Colonic mucosa (tissue), 4 donors: Measurements from ENCODE around the gene RAB12. TPM values are rescaled to one million over a fixed set of nuclear protein-coding genes. Genes with fewer than 3 reads are reported as not detected.

ENCODE experiments used
- DNase-seq: peaks from one replicate; pipeline ENCODE4 v3.0.0-alpha.2; 2020
- H3K27ac ChIP-seq: fragments of 200-600 bp; one replicate; pipeline ENCODE4 v1.8.0; 2021
- H3K27me3 ChIP-seq: fragments of 200-600 bp; one replicate; pipeline ENCODE4 v1.8.0; 2021
- H3K36me3 ChIP-seq: fragments of 200-600 bp; one replicate; pipeline ENCODE4 v1.8.0; 2021
- H3K4me1 ChIP-seq: fragments of 200-600 bp; one replicate; pipeline ENCODE4 v1.8.0; 2021; ENCODE audit warnings: mild to moderate bottlenecking
- H3K4me3 ChIP-seq: fragments of 200-600 bp; one replicate; pipeline ENCODE4 v1.8.0; 2021
- H3K9ac ChIP-seq, 2 donors: one replicate each; pipeline ENCODE4 v1.7.0; 2013; ENCODE audit warnings: control low read depth in 2 of 2, low read depth in 2 of 2, low read length in 2 of 2
- H3K9me3 ChIP-seq: fragments of 200-600 bp; one replicate; pipeline ENCODE4 v1.8.0; 2021
- intact Hi-C: fragments of 100-400 bp; cut with DNase I; formaldehyde crosslinking; loops from one replicate; pipeline ENCODE4 v1.14.1; 2022
- total RNA-seq, 2 donors: library from RNA; stranded (reverse); fragmentation: NEBNext Ultra II Directional in 1 of 2; extraction: Animal tissue kit (Norgen Biotek cat#: 25700) in 1 of 2; gene quantifications; one replicate each; pipeline ENCODE4 v1.2.1, GENCODE V29; 2021
- TF ChIP-seq, protein P1 (sequence below): fragments of 200-600 bp; IDR thresholded peaks from one replicate; pipeline ENCODE4 v1.8.0; 2022; ENCODE audit warnings: antibody characterized with exemption, mild to moderate bottlenecking
- donor health status: healthy.
- donor health status: DM: no; HTN: no; CAD: no.
- donor health status: DM: no; HTN: no; CAD: no.

RAB12 gene
- total RNA-seq, 2 donors from 2014 or later: 11.2 to 19.6 TPM

DNA sequence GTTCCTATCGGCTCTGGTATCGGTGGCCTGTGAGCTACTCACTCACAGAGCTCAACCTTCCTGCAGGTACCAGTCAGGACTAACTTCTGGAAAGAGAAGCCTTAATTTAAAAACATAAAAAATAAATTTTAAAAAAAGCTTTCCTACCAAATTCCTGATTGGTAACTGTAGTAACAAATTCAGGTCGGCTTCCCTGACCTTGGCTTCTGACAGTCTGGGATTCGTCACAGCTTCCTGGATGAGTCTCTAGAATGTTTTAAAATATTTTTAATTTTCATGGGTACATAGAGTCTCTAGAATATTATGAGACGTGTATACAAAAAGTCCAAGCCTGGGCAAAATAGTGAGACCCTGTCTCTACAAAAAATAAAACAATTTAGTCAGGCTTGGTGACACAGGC, 51.1 kb downstream of the RAB12 start:
- H3K4me3 ChIP-seq: no peak overlapping the region
- H3K9ac ChIP-seq: no peak overlapping the region
- no peaks in the 10 kb centered on the region for H3K9me3 ChIP-seq
- H3K4me1 ChIP-seq: no peaks in the 10 kb centered on the region
- no peak for DNase-seq
- H3K27me3 ChIP-seq: no peaks in the 10 kb centered on the region
- H3K27ac ChIP-seq: no peak overlapping the region
- TF ChIP-seq, protein P1, sequence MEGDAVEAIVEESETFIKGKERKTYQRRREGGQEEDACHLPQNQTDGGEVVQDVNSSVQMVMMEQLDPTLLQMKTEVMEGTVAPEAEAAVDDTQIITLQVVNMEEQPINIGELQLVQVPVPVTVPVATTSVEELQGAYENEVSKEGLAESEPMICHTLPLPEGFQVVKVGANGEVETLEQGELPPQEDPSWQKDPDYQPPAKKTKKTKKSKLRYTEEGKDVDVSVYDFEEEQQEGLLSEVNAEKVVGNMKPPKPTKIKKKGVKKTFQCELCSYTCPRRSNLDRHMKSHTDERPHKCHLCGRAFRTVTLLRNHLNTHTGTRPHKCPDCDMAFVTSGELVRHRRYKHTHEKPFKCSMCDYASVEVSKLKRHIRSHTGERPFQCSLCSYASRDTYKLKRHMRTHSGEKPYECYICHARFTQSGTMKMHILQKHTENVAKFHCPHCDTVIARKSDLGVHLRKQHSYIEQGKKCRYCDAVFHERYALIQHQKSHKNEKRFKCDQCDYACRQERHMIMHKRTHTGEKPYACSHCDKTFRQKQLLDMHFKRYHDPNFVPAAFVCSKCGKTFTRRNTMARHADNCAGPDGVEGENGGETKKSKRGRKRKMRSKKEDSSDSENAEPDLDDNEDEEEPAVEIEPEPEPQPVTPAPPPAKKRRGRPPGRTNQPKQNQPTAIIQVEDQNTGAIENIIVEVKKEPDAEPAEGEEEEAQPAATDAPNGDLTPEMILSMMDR: no peak
- intact Hi-C loops: no loop called here
- no peaks in the 10 kb centered on the region for H3K36me3 ChIP-seq

DNA sequence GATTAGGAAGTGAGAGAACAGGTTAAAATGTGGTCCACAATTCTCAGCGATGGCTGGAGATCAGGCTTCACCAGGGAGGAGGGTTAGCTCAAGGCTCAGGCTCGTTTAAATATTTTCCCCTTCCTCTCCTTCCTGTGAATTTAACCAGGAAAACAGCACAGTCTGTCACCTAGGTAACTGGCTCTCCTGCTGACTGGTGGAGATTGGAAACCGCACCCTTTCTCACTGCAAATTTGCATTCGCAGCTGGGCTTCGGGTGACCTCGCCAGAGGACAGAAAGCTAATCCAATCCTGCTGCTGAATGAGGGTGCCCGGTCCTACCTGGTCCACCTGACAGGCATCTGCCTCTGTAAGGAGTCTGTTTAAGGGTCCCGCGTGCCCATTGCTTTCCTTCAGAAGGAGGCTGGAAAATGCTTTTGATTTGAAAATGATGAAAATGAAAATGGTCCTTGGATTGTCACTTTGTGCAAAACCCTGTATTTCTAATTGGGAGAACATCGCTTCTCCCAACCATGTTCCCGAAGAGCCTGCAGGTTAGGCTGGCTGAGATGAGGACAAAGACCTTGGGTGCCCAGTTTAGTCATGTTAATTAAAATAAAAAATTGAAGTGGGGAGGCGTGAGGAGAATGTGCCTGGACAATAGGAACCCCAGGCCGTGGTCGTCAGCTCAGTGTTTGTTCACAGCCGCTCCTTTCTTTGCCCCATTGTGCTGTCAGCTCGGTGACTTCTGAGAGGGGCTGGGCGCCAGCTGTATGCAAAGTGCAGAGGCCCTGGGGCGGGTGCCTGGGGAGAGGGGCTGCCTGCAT, 52.7 kb downstream of the RAB12 start:
- H3K36me3 ChIP-seq: no peaks in the 10 kb centered on the region
- no peak overlapping the region for H3K9ac ChIP-seq
- no peaks in the 10 kb centered on the region for H3K4me1 ChIP-seq
- H3K27ac ChIP-seq: no peak overlapping the region
- H3K4me3 ChIP-seq: no peak overlapping the region
- H3K27me3 ChIP-seq: no peaks in the 10 kb centered on the region
- intact Hi-C loops: no loop called here
- TF ChIP-seq, protein P1: no peak
- peak; percentile 40 for DNase-seq
- H3K9me3 ChIP-seq: no peaks in the 10 kb centered on the region

DNA sequence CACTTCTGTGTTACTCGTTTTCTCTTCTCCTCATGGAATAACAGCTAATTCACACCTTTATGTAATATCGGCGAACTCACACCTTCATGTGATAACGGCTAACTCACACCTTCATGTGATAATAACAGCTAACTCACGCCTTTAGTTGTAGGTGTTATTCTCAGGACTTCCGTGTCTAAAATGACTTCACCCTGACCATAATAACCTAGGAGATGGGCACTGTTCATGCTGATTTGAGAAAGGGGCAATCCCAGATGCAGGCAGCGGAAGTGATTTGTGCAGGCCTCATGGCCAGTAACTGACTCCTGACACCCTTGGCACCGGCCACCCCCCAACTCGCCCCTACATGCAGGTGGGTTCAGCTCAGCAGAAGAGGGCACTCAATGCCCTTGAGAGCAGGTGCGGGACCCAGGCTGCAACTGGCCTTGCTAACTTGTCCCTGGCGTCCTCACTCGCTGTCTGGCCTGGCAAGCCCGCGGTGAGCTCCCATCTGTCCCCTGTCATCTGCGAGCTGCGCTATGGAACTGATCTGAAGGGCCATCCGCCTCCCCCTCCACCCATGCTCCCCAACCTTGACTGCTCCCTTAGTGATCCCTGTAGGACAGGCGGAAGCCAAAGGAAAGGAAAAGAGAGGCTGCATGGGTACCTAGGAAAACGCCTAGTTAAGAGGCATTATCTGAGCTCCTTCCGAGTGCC, 53.5 kb downstream of the RAB12 start:
- TF ChIP-seq, protein P1: no peak
- Histone ChIP-seq H3K36me3 (no peaks in the 10 kb centered on the region), H3K9ac (no peak overlapping the region), H3K4me1 (no peaks in the 10 kb centered on the region), H3K27ac (no peak overlapping the region), H3K27me3 (no peaks in the 10 kb centered on the region), H3K4me3 (no peak overlapping the region), H3K9me3 (no peaks in the 10 kb centered on the region)
- no peak for DNase-seq
- intact Hi-C loops: no loop called here

DNA sequence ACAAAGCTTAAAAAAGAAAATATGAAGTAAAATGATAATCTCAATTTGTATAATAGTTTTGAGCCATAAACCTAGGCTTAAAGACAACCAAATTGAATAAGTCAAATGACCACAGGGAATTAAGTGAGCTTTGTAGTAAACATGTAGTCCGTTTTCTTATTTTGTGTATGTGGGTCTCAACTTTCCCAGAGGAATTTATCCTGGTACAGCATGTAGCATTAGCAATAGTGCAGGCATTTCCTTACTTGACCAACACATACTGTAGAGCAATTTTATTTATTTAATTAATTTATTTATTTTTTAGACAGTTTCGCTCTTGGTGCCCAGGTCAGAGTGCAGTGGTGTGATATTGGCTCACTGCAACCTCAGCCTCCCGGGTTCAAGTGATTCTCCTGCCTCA, 58.6 kb downstream of the RAB12 start:
- no peak for DNase-seq
- intact Hi-C loops: no loop called here
- H3K27me3 ChIP-seq: no peaks in the 10 kb centered on the region
- H3K27ac ChIP-seq: no peak overlapping the region
- no peak overlapping the region for H3K9ac ChIP-seq
- no peaks in the 10 kb centered on the region for H3K9me3 ChIP-seq
- H3K4me3 ChIP-seq: no peak overlapping the region
- no peaks in the 10 kb centered on the region for H3K4me1 ChIP-seq
- TF ChIP-seq, protein P1: no peak
- H3K36me3 ChIP-seq: no peaks in the 10 kb centered on the region

DNA sequence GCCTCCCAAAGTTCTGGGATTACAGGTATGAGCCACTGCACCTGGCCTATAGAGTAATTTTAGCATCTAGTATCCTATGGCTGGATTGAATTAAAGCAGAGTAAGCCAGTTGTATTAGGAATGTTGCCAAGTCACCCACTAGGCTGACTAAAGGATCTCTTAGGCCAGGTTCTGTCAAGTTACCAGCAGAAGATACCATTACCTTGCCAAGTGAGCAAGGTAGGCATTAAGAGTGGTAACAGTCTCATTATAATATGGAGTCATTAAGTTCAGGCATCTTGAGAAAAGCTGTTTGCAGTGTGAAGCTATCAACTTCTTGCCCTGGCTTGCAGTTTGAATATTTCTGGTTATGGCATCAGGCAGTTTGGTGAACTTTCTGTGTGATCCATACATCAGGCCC, 59.1 kb downstream of the RAB12 start:
- DNase-seq: no peak
- H3K4me1 ChIP-seq: no peaks in the 10 kb centered on the region
- H3K27ac ChIP-seq: no peak overlapping the region
- no peaks in the 10 kb centered on the region for H3K9me3 ChIP-seq
- no peak overlapping the region for H3K4me3 ChIP-seq
- H3K9ac ChIP-seq: no peak overlapping the region
- no peaks in the 10 kb centered on the region for H3K27me3 ChIP-seq
- H3K36me3 ChIP-seq: no peaks in the 10 kb centered on the region
- intact Hi-C loops: no loop called here
- TF ChIP-seq, protein P1: no peak
